ENCODE data around the gene EPB41L4A.
"Not testable (repeated sequence)": the region's sequence is repeated elsewhere in the genome, so short reads cannot be mapped to it uniquely, and the experiment has no call there.

EPB41L4A gene

DNA sequence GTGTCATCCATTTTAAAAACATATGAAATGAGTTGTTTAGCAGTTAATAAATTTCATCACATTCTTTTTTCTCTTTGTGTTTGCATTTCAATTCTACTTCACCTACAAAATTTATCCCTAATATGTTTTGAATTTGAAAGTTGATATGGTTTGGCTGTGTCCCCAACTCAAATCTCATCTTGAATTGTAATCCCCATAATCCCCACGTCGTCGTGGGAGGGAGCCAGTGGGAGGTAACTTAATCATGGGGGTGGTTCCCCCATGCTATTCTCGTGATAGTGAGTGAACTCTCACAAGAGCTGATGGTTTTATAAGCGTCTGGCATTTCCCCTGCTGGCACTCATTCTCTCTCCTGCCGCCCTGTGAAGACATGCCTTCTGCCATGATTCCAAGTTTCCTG, 200.1 kb downstream of the EPB41L4A start:
- Histone ChIP-seq H3K36me3 (ENCODE audit: control insufficient read depth, insufficient read depth, low read length) (no peaks in the 10 kb centered on the region), H3K27me3 (ENCODE audit: control insufficient read depth, insufficient read depth, low read length) (no peaks in the 10 kb centered on the region), H3K4me1 (ENCODE audit: control insufficient read depth, insufficient read depth, low read length) (peaks cover 2% of the 10 kb centered on the region; the same call in 1 of the 2 replicates), H3K27ac (ENCODE audit: low read length) (no peak overlapping the region), H3K9me3 (ENCODE audit: control insufficient read depth, insufficient read depth, low read length) (no peaks in the 10 kb centered on the region), H3K4me3 (ENCODE audit: low read length) (no peak overlapping the region)
- DNase-seq (ENCODE audit: low read depth, low spot score) = no peak
- WGBS (ENCODE audit: insufficient coverage, insufficient read length) = no CpG with 5 or more reads among the region's 6 CpGs

DNA sequence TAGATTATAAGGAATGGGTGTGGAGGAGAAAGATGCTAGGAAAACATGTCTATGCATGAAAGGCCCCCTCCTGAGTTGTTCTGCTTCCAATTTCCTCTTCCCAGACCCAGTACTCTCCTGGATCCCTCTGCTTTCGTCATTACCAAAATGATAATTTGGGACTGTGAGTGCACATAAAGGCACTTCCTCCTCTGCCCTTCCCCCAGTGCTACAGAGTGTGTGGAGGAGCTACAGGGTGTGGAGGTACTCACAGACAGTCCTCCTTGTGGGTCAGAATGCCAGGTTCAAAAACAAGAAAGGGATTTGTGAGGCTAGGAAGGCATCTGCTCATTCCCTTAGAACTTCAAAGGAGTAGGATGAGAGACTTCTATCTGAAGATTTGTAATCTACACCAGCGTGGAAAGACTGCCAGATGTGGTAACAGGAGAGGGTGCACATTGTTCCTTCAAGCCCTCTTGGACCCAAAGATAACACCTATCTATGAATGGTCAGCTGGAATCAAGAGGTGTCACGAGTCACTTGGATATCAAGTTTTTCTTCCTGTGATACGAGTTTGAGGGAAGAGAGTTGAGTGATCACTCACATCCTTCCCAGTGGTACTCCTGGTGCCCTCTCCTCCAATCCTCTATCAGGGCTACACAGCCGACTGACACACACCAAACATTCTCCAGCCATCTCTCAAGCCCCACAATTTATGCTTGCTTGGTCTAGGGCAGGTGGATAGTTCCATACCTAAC, 201.1 kb downstream of the EPB41L4A start:
- Histone ChIP-seq H3K9me3 (ENCODE audit: control insufficient read depth, insufficient read depth, low read length) (no peaks in the 10 kb centered on the region), H3K36me3 (ENCODE audit: control insufficient read depth, insufficient read depth, low read length) (no peaks in the 10 kb centered on the region), H3K27me3 (ENCODE audit: control insufficient read depth, insufficient read depth, low read length) (no peaks in the 10 kb centered on the region), H3K27ac (ENCODE audit: low read length) (no peak overlapping the region), H3K4me1 (ENCODE audit: control insufficient read depth, insufficient read depth, low read length) (peaks cover 2% of the 10 kb centered on the region; the same call in 1 of the 2 replicates), H3K4me3 (ENCODE audit: low read length) (no peak overlapping the region)
- no CpG with 5 or more reads among the region's 5 CpGs for WGBS (ENCODE audit: insufficient coverage, insufficient read length)
- DNase-seq (ENCODE audit: low read depth, low spot score) = no peak

DNA sequence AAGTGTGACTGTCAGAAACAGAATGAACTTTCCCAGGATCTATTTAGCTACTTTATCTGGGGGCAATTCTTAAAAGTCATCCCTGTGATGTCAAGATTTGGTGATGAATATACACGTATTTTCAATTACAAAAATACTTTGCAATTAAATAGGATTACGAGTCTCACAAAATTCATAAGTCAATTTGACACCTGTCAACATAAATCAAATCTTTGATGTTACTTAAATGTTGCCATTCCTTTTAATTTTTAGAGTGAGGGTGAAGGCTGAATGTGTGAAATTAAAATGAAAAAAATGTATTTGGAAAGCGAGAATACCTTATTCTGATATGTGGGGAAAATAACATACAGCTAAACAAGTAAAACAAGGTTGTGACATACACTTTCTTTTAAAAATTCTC, 202.9 kb downstream of the EPB41L4A start:
- H3K9me3 ChIP-seq (ENCODE audit: control insufficient read depth, insufficient read depth, low read length) = no peaks in the 10 kb centered on the region
- no peak for DNase-seq (ENCODE audit: low read depth, low spot score)
- no peaks in the 10 kb centered on the region for H3K27me3 ChIP-seq (ENCODE audit: control insufficient read depth, insufficient read depth, low read length)
- no peak overlapping the region for H3K4me3 ChIP-seq (ENCODE audit: low read length)
- no CpG with 5 or more reads among the region's 3 CpGs for WGBS (ENCODE audit: insufficient coverage, insufficient read length)
- no peak overlapping the region for H3K27ac ChIP-seq (ENCODE audit: low read length)
- H3K4me1 ChIP-seq (ENCODE audit: control insufficient read depth, insufficient read depth, low read length) = peaks cover 2% of the 10 kb centered on the region; the same call in 1 of the 2 replicates
- H3K36me3 ChIP-seq (ENCODE audit: control insufficient read depth, insufficient read depth, low read length) = no peaks in the 10 kb centered on the region

DNA sequence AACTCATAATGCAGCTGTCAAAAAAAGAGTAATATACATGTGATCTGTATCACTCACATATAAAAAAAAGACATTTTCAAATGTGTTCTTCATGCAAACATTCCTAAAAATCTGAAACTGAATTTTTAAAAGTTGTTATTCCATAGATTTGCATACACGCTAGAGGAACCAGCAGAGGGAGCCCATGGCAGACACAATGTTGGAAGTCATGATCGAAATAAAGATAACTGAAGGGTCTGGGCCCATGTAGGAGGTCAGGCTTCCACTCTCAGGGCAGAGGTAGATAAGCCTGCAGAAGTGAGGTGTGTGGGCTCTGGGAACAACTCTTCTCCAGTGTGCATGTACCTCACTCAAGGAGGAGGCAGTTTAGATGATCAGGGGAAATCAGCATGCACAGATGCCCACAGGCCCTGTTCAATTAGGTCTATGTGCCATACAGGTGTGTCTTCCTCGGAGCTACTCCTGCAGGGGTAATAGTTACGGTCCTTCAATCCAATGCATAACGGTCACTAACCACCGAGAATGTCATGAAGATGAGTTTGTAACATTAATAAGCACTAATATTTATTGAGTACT, 208.6 kb downstream of the EPB41L4A start:
- no peaks in the 10 kb centered on the region for H3K9me3 ChIP-seq (ENCODE audit: control insufficient read depth, insufficient read depth, low read length)
- no CpG with 5 or more reads among the region's 6 CpGs for WGBS (ENCODE audit: insufficient coverage, insufficient read length)
- no peak for DNase-seq (ENCODE audit: low read depth, low spot score)

DNA sequence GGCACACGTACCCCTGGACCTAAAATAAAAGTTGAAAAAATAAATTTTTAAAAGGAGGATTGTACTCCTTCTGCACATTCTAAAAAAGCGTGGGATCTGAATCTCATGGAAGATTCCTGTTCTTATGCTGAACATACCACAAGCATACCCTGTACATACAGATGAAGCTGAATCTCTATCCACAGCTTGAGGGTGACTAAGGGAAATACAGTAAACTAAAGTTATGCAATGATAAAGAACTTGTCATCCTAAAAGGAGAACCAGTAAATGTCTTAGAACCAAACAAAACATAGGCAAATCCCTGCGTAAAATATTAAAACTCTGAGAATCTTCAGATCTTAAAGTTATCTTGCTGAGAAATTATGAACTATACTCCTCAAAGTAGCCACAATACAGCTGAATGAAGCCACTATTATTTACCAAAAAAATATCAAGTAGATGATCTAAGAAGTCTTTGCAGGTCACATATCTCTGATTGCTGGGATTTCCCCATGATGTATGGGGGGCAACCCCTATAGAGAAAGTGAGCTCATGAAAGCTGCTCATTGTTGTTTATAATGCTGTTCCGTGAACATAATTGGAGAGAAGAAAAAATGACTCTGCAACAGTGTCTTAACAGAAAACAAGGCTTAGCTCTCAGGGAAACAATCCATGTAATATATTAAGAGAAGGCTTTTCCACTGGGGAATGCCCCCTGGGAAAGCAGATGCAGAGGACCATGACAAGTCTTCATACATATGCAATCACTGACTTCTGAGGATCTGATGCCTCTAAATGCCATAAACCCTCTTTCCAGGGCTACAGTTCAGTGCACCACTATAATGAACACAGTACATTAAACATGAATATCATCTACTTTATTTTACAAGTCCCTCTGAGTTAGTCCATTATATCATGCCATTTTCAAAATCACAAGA, 210.1 kb downstream of the EPB41L4A start:
- WGBS (ENCODE audit: insufficient coverage, insufficient read length) = no CpG with 5 or more reads among the region's 4 CpGs
- no peak for DNase-seq (ENCODE audit: low read depth, low spot score)

More for the DNA sequence above, 208.6 kb downstream of the EPB41L4A start:
- Histone ChIP-seq H3K4me3 (ENCODE audit: low read length) (no peak overlapping the region), H3K27ac (ENCODE audit: low read length) (no peak overlapping the region), H3K27me3 (ENCODE audit: control insufficient read depth, insufficient read depth, low read length) (no peaks in the 10 kb centered on the region), H3K36me3 (ENCODE audit: control insufficient read depth, insufficient read depth, low read length) (no peaks in the 10 kb centered on the region), H3K4me1 (ENCODE audit: control insufficient read depth, insufficient read depth, low read length) (no peaks in the 10 kb centered on the region)

DNA sequence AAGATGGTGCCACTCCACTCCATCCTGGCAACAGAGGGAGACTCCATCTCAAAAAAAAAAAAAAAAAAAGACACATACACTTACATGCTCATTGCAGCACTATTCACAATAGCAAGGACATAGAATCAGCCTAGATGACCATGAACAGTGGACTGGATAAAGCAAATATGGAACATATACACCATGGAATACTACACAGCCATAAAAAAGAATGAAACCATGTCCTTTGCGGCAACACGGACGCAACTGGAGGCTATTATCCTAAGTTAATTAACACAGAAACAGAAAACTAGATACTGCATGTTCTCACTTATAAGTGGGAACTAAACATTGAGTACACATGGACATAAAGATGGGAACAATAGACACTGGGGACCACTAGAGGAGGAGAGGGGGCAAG, 210.9 kb downstream of the EPB41L4A start:
- H3K27ac ChIP-seq (ENCODE audit: low read length); DNase-seq (ENCODE audit: low read depth, low spot score); H3K4me3 ChIP-seq (ENCODE audit: low read length); H3K27me3 ChIP-seq (ENCODE audit: control insufficient read depth, insufficient read depth, low read length); H3K36me3 ChIP-seq (ENCODE audit: control insufficient read depth, insufficient read depth, low read length); H3K9me3 ChIP-seq (ENCODE audit: control insufficient read depth, insufficient read depth, low read length); H3K4me1 ChIP-seq (ENCODE audit: control insufficient read depth, insufficient read depth, low read length): not testable (repeated sequence)
- no CpG with 5 or more reads among the region's 3 CpGs for WGBS (ENCODE audit: insufficient coverage, insufficient read length)

More for the DNA sequence above, 210.1 kb downstream of the EPB41L4A start:
- no peaks in the 10 kb centered on the region for H3K4me1 ChIP-seq (ENCODE audit: control insufficient read depth, insufficient read depth, low read length)
- H3K27ac ChIP-seq (ENCODE audit: low read length) = no peak overlapping the region
- H3K9me3 ChIP-seq (ENCODE audit: control insufficient read depth, insufficient read depth, low read length) = no peaks in the 10 kb centered on the region
- no peak overlapping the region for H3K4me3 ChIP-seq (ENCODE audit: low read length)
- no peaks in the 10 kb centered on the region for H3K36me3 ChIP-seq (ENCODE audit: control insufficient read depth, insufficient read depth, low read length)
- H3K27me3 ChIP-seq (ENCODE audit: control insufficient read depth, insufficient read depth, low read length) = no peaks in the 10 kb centered on the region

DNA sequence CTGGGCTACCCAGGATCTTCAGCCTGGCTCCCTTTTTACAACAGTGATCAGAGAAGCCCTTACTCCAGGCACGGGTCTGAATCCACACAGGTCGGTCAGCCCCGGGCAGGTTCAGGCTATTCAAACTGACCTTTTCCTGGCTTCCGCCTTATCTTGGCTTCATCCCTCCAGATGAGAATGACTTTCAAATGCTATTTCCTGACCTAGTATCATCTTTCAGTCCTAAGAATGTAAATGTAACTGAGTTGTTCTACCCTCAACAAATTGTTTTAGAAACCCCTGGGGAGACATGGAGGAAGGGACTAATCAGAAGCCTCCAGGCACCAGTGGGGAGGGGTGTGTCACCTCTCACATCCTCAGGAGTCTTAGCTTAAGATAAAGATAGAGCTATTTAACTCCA, 213.2 kb downstream of the EPB41L4A start:
- no peak overlapping the region for H3K27ac ChIP-seq (ENCODE audit: low read length)
- H3K36me3 ChIP-seq (ENCODE audit: control insufficient read depth, insufficient read depth, low read length) = no peaks in the 10 kb centered on the region
- H3K4me1 ChIP-seq (ENCODE audit: control insufficient read depth, insufficient read depth, low read length) = peaks cover 2% of the 10 kb centered on the region; the same call in 1 of the 2 replicates
- peak; percentile 63 for DNase-seq (ENCODE audit: low read depth, low spot score)
- WGBS (ENCODE audit: insufficient coverage, insufficient read length) = no CpG with 5 or more reads among the region's 4 CpGs
- no peaks in the 10 kb centered on the region for H3K27me3 ChIP-seq (ENCODE audit: control insufficient read depth, insufficient read depth, low read length)
- H3K4me3 ChIP-seq (ENCODE audit: low read length) = no peak overlapping the region
- H3K9me3 ChIP-seq (ENCODE audit: control insufficient read depth, insufficient read depth, low read length) = no peaks in the 10 kb centered on the region

DNA sequence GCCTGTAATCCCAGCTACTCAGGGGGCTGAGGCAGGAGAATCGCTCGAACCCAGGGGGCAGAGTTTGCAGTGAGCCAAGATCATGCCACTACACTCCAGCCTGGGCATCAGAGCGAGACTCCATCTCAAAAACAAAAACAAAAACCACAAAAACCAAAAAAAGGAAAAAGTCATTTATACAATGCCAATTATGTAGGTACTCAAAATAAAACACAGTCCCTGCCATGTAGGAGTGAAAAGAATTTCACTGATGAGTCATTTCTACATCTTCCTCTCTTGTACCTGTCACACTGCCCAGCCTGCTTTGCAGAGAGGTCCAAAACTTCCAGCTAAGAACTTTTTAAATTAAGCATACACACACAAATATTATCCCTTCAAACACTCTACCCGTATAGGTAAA, 215.8 kb downstream of the EPB41L4A start:
- Histone ChIP-seq H3K4me3 (ENCODE audit: low read length) (no peak overlapping the region), H3K36me3 (ENCODE audit: control insufficient read depth, insufficient read depth, low read length) (no peaks in the 10 kb centered on the region), H3K27me3 (ENCODE audit: control insufficient read depth, insufficient read depth, low read length) (no peaks in the 10 kb centered on the region), H3K4me1 (ENCODE audit: control insufficient read depth, insufficient read depth, low read length) (peaks cover 2% of the 10 kb centered on the region; the same call in 1 of the 2 replicates), H3K9me3 (ENCODE audit: control insufficient read depth, insufficient read depth, low read length) (no peaks in the 10 kb centered on the region), H3K27ac (ENCODE audit: low read length) (no peak overlapping the region)
- DNase-seq (ENCODE audit: low read depth, low spot score) = no peak
- no CpG with 5 or more reads among the region's 4 CpGs for WGBS (ENCODE audit: insufficient coverage, insufficient read length)

DNA sequence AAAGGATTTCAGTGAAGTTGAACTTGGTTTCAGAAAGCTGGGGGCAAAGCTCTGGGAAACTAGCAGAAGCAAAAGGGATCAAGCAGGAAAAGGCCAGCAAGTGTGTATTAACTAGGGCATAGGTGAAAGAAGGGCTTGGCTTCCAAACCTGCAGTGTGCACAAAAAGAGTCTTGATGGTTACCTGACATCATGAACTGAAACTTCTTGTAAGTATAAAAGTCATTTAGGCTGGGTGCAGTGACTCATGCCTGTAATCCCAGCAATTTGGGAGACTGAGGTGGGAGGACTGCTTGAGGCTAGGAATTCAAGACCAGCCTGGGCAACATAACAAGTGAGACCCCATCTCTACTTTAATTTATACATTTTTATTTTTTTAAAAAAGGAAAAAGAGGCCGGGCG, 216.4 kb downstream of the EPB41L4A start:
- H3K27ac ChIP-seq (ENCODE audit: low read length) = no peak overlapping the region

DNA sequence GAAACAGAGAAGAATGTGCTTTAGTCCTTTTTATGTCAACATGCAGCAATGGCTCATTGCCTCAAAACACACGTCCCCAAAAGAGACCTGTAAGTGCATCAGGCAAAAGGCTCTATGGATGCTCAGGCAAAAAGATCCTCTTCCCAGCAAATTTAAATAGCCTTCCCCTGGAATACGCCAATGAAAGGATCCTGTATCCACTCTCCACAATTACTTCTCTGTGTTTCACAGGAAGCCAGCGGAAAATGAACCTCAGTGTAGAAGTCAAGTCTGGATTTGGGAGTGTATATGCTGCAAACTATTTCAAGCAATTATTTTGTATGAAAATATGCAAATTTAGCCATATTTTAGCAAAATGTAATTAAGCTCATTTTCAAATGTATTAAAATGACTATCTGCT, 217.9 kb downstream of the EPB41L4A start:
- no peak overlapping the region for H3K4me3 ChIP-seq (ENCODE audit: low read length)
- DNase-seq (ENCODE audit: low read depth, low spot score) = no peak
- WGBS (ENCODE audit: insufficient coverage, insufficient read length) = no CpG with 5 or more reads among the region's 3 CpGs
- no peak overlapping the region for H3K27ac ChIP-seq (ENCODE audit: low read length)
- no peaks in the 10 kb centered on the region for H3K27me3 ChIP-seq (ENCODE audit: control insufficient read depth, insufficient read depth, low read length)
- H3K36me3 ChIP-seq (ENCODE audit: control insufficient read depth, insufficient read depth, low read length) = no peaks in the 10 kb centered on the region
- H3K4me1 ChIP-seq (ENCODE audit: control insufficient read depth, insufficient read depth, low read length) = peaks cover 2% of the 10 kb centered on the region; the same call in 1 of the 2 replicates
- no peaks in the 10 kb centered on the region for H3K9me3 ChIP-seq (ENCODE audit: control insufficient read depth, insufficient read depth, low read length)

More for the DNA sequence above, 216.4 kb downstream of the EPB41L4A start:
- H3K9me3 ChIP-seq (ENCODE audit: control insufficient read depth, insufficient read depth, low read length) = no peaks in the 10 kb centered on the region
- H3K4me3 ChIP-seq (ENCODE audit: low read length) = no peak overlapping the region
- H3K27me3 ChIP-seq (ENCODE audit: control insufficient read depth, insufficient read depth, low read length) = no peaks in the 10 kb centered on the region
- WGBS (ENCODE audit: insufficient coverage, insufficient read length) = no CpG with 5 or more reads among the region's 2 CpGs
- no peaks in the 10 kb centered on the region for H3K36me3 ChIP-seq (ENCODE audit: control insufficient read depth, insufficient read depth, low read length)
- no peak for DNase-seq (ENCODE audit: low read depth, low spot score)
- peaks cover 2% of the 10 kb centered on the region; the same call in 1 of the 2 replicates for H3K4me1 ChIP-seq (ENCODE audit: control insufficient read depth, insufficient read depth, low read length)

Data from iPS DF 6.9 (cell line).